ENCODE data around the gene SKAP1.

GRCh38 chr17:48438516-48439061 lies 8.6 kb upstream of the SKAP1 start:
- TF ChIP-seq CTCF (IDR thresholded peaks at IDR 0.05), result no peak
- TF ChIP-seq JUND (IDR thresholded peaks at IDR 0.05), result no peak
- no peak for TF ChIP-seq FOXJ3 (CRISPR knock-in tag; IDR thresholded peaks at IDR 0.05)
- TF ChIP-seq YY1 (IDR thresholded peaks at IDR 0.05; ENCODE audit: low read depth), result no peak

Data from SK-N-SH (cell line).